Measurements from ENCODE around the gene SELENOV.

Gene SELENOV

GRCh38 chr19:39508629-39509028, 6.3 kb upstream of the SELENOV start:
- Histone ChIP-seq H3K9me3 (ENCODE audit: severe bottlenecking) (no peaks in the 10 kb centered on the region), H3K4me3 (ENCODE audit: low read depth, low read length) (no peak overlapping the region), H3K27me3 (ENCODE audit: insufficient read depth, low read depth, severe bottlenecking) (no peaks in the 10 kb centered on the region), H3K36me3 (peaks cover 10% of the 10 kb centered on the region), H3K27ac (no peak overlapping the region)
- no peak for TF ChIP-seq CTCF (IDR thresholded peaks at IDR 0.05; ENCODE audit: low read depth, low read length)
- DNase-seq: no peak

- Histone ChIP-seq H3K27ac (no peak overlapping the region), H3K27me3 (ENCODE audit: insufficient read depth, low read depth, severe bottlenecking) (no peaks in the 10 kb centered on the region), H3K4me3 (ENCODE audit: low read depth, low read length) (no peak overlapping the region), H3K36me3 (peaks cover 5% of the 10 kb centered on the region), H3K9me3 (ENCODE audit: severe bottlenecking) (no peaks in the 10 kb centered on the region)
- TF ChIP-seq CTCF (IDR thresholded peaks at IDR 0.05; ENCODE audit: low read depth, low read length): no peak
- DNase-seq: no peak
Observed at GRCh38 chr19:39509233-39509632, 5.7 kb upstream of the SELENOV start.

GRCh38 chr19:39512988-39513387, 2.0 kb upstream of the SELENOV start:
- H3K27ac ChIP-seq: no peak overlapping the region
- H3K36me3 ChIP-seq: no peaks in the 10 kb centered on the region; the same call in 1 of the 2 replicates
- no peak for DNase-seq
- no peaks in the 10 kb centered on the region for H3K9me3 ChIP-seq (ENCODE audit: severe bottlenecking)
- H3K27me3 ChIP-seq (ENCODE audit: insufficient read depth, low read depth, severe bottlenecking): no peaks in the 10 kb centered on the region
- TF ChIP-seq CTCF (IDR thresholded peaks at IDR 0.05; ENCODE audit: low read depth, low read length): no peak
- no peak overlapping the region for H3K4me3 ChIP-seq (ENCODE audit: low read depth, low read length)

GRCh38 chr19:39515551-39516191, 732 bp downstream of the SELENOV start:
- no peaks in the 10 kb centered on the region for H3K27me3 ChIP-seq (ENCODE audit: insufficient read depth, low read depth, severe bottlenecking)
- no peaks in the 10 kb centered on the region for H3K9me3 ChIP-seq (ENCODE audit: severe bottlenecking)
- TF ChIP-seq CTCF (IDR thresholded peaks at IDR 0.05; ENCODE audit: low read depth, low read length): no peak
- no peaks in the 10 kb centered on the region; the same call in 1 of the 2 replicates for H3K36me3 ChIP-seq
- no peak overlapping the region for H3K4me3 ChIP-seq (ENCODE audit: low read depth, low read length)
- no peak for DNase-seq
- H3K27ac ChIP-seq: no peak overlapping the region

GRCh38 chr19:39516270-39516669, 1.3 kb downstream of the SELENOV start:
- Histone ChIP-seq H3K9me3 (ENCODE audit: severe bottlenecking) (no peaks in the 10 kb centered on the region), H3K27ac (no peak overlapping the region), H3K4me3 (ENCODE audit: low read depth, low read length) (no peak overlapping the region), H3K27me3 (ENCODE audit: insufficient read depth, low read depth, severe bottlenecking) (no peaks in the 10 kb centered on the region), H3K36me3 (no peaks in the 10 kb centered on the region)
- no peak for TF ChIP-seq CTCF (IDR thresholded peaks at IDR 0.05; ENCODE audit: low read depth, low read length)
- DNase-seq: no peak

GRCh38 chr19:39517432-39517831, 2.5 kb downstream of the SELENOV start:
- no peak overlapping the region for H3K27ac ChIP-seq

More at GRCh38 chr19:39517432-39517831, 2.5 kb downstream of the SELENOV start:
- DNase-seq: no peak
- Histone ChIP-seq H3K9me3 (ENCODE audit: severe bottlenecking) (no peaks in the 10 kb centered on the region), H3K4me3 (ENCODE audit: low read depth, low read length) (no peak overlapping the region), H3K36me3 (no peaks in the 10 kb centered on the region), H3K27me3 (ENCODE audit: insufficient read depth, low read depth, severe bottlenecking) (no peaks in the 10 kb centered on the region)
- TF ChIP-seq CTCF (IDR thresholded peaks at IDR 0.05; ENCODE audit: low read depth, low read length): no peak

All from WERI-Rb-1 (cell line).